ENCODE results near the gene S1PR3. TPM values are rescaled to one million over a fixed set of nuclear protein-coding genes. Genes with fewer than 3 reads are reported as not detected.

Gene S1PR3
- total and polyA plus RNA-seq, 12 donors: 3.6 to 61.6 (median 13.3) TPM

- intact Hi-C loops (cut with DNase I): no loop called here
Observed at GRCh38 chr9:89036383-89036782, 45.1 kb downstream of the S1PR3 start.

GRCh38 chr9:89036891-89037290, 45.6 kb downstream of the S1PR3 start:
- H3K36me3 ChIP-seq: no peaks in the 10 kb centered on the region
- H3K9me3 ChIP-seq: no peaks in the 10 kb centered on the region
- intact Hi-C loops (cut with DNase I): no loop called here
- WGBS, 2 donors: 88 to 89% methylated on average over 3 of the region's 3 CpGs
- no peak overlapping the region for H3K27ac ChIP-seq
- H3K27me3 ChIP-seq: no peaks in the 10 kb centered on the region
- H3K4me1 ChIP-seq: peaks cover 0 to 31% (median 5%) of the 10 kb centered on the region in 9 donors
- DNase-seq (peak in 1 of 2 donors; percentile 22), ATAC-seq (peak in 3 of 8 donors; percentile 28 to 49 (median 48))
- no peak for TF ChIP-seq CTCF (IDR thresholded peaks at IDR 0.05)
- no peak overlapping the region for H3K4me3 ChIP-seq

More at GRCh38 chr9:89036383-89036782, 45.1 kb downstream of the S1PR3 start:
- peaks cover 0 to 1% (median 0%) of the 10 kb centered on the region in 11 donors for H3K9me3 ChIP-seq
- DNase-seq (no peak), ATAC-seq (peak in 4 of 8 donors; percentile 21 to 47 (median 25))
- H3K4me1 ChIP-seq: peaks cover 0 to 31% (median 5%) of the 10 kb centered on the region in 9 donors
- H3K27ac ChIP-seq: no peak overlapping the region
- H3K4me3 ChIP-seq: no peak overlapping the region
- WGBS, 2 donors: 32 to 33% methylated on average over 8 of the region's 8 CpGs
- no peak for TF ChIP-seq CTCF (IDR thresholded peaks at IDR 0.05)
- no peaks in the 10 kb centered on the region for H3K27me3 ChIP-seq
- no peaks in the 10 kb centered on the region for H3K36me3 ChIP-seq

DNA sequence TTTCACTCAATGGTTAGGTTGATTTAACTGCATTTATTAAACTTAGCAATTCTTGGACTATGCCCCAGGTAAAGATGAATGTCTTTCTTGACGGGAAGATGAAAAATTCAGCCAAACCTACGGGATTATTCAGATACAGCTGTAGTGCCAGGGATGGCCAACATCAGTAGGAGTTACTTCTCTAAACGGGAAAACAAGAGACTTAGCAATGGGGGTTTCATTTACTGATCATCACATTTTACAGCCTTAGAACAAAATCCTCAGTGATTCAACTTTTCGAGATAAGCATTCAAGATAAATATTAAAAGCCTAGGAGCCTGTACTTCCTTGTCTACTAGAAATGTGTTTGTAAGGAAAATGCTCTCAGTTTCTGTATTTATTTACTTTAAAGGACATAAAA, 46.1 kb downstream of the S1PR3 start:
- no peak for TF ChIP-seq CTCF (IDR thresholded peaks at IDR 0.05)
- Histone ChIP-seq H3K27ac (no peak overlapping the region), H3K27me3 (no peaks in the 10 kb centered on the region), H3K4me1 (peaks cover 0 to 31% (median 5%) of the 10 kb centered on the region in 9 donors), H3K4me3 (no peak overlapping the region), H3K36me3 (no peaks in the 10 kb centered on the region), H3K9me3 (no peaks in the 10 kb centered on the region)
- WGBS, 2 donors: 69 to 71% methylated on average over 4 of the region's 4 CpGs
- ATAC-seq (no peak), DNase-seq (no peak)
- intact Hi-C loops (cut with DNase I): no loop called here

GRCh38 chr9:89037891-89038290, 46.6 kb downstream of the S1PR3 start:
- ATAC-seq (peak in 1 of 8 donors; percentile 11), DNase-seq (no peak)
- no peaks in the 10 kb centered on the region for H3K9me3 ChIP-seq
- no peaks in the 10 kb centered on the region for H3K36me3 ChIP-seq
- no peaks in the 10 kb centered on the region for H3K27me3 ChIP-seq
- intact Hi-C loops (cut with DNase I): no loop called here
- TF ChIP-seq CTCF (IDR thresholded peaks at IDR 0.05): no peak
- H3K27ac ChIP-seq: no peak overlapping the region
- peaks cover 0 to 31% (median 5%) of the 10 kb centered on the region in 9 donors for H3K4me1 ChIP-seq
- WGBS, 2 donors: 92 to 93% methylated on average over 9 of the region's 9 CpGs
- no peak overlapping the region for H3K4me3 ChIP-seq
